Measurements from ENCODE around the gene OLFML1. TPM values are rescaled to one million over a fixed set of nuclear protein-coding genes. Genes with fewer than 3 reads are reported as not detected.

The OLFML1 gene
- total and polyA plus RNA-seq, 4 donors, result 4.2 to 34.9 (median 15.4) TPM

DNA sequence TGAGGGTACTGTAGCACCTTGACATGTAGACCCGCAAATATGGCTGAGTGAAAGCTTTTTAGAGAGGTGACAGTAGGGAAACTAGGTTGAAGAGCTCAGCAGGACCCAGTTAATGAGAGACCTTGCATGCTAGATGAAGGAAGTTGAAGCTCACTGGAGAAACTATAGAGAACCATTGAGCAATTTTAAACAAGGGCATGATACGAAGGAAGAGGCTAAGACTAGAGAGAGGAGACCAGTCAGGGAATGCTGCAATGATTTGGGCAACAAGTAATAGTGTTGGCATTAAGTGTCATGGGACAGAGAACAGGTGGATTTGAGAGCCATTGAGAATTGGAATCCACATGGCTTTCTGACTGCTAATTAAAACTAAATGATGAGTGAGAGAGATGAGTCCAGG lies 4.1 kb downstream of the OLFML1 start:
- H3K4me1 ChIP-seq (ENCODE audit: control insufficient read depth, insufficient read depth, low read length), result peaks cover 5% of the 10 kb centered on the region
- DNase-seq (ENCODE audit: low read depth in 4 of 6, low spot score in 6 of 6), result no peak
- no peak overlapping the region for H3K27ac ChIP-seq (ENCODE audit: low read depth, low read length)
- H3K27me3 ChIP-seq (ENCODE audit: control insufficient read depth, insufficient read depth, low read length), result no peaks in the 10 kb centered on the region
- WGBS (ENCODE audit: insufficient coverage), result 92% methylated on average over 2 of the region's 2 CpGs
- no peak overlapping the region for H3K4me3 ChIP-seq (ENCODE audit: low read depth, low read length)
- no peaks in the 10 kb centered on the region for H3K36me3 ChIP-seq (ENCODE audit: control insufficient read depth, insufficient read depth, low read length)
- no peaks in the 10 kb centered on the region for H3K9me3 ChIP-seq (ENCODE audit: control insufficient read depth, insufficient read depth, low read length)

DNA sequence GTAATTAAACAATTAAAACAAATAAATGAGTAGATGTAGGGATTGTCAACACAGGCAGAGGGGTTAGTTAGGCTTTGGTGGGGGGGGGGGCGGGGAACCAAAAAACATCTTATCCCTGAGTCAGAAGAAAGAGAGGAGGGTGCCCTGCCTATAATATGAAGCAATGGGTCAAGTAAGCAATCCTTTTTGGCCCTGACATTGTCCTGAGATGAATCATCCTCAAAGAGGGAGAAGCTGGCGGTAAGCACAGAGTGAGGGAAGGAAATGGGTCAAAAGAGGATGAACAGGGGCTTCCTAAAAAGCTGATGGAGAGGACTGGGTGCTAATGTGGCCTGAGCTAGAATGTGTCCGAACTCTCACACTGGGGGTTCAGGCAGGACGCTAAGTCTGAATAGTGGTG lies 4.7 kb downstream of the OLFML1 start:
- no peaks in the 10 kb centered on the region for H3K27me3 ChIP-seq (ENCODE audit: control insufficient read depth, insufficient read depth, low read length)
- peaks cover 5% of the 10 kb centered on the region for H3K4me1 ChIP-seq (ENCODE audit: control insufficient read depth, insufficient read depth, low read length)
- DNase-seq (ENCODE audit: low read depth in 4 of 6, low spot score in 6 of 6), result no peak
- no peaks in the 10 kb centered on the region for H3K36me3 ChIP-seq (ENCODE audit: control insufficient read depth, insufficient read depth, low read length)
- H3K4me3 ChIP-seq (ENCODE audit: low read depth, low read length), result no peak overlapping the region
- 100% methylated on average over 3 of the region's 4 CpGs for WGBS (ENCODE audit: insufficient coverage)
- H3K27ac ChIP-seq (ENCODE audit: low read depth, low read length), result no peak overlapping the region
- no peaks in the 10 kb centered on the region for H3K9me3 ChIP-seq (ENCODE audit: control insufficient read depth, insufficient read depth, low read length)

DNA sequence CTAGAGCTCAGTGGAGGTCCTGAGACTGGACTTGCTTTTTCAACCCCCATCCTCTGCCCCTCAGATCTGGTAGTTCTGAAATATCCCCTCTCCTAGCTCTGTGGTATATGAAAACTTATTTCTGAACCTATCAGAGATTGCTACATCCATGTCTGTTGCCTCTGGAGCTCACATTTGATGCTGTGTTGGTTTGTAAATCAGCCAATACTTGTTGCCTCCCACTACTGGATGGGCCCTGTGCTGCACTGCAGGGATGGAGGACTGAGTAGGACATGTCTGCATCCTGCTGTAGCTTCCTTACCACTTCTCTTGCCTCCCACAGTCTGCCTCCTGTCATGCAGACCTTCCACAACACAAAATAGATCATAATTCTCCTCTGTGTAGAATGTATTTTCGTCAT lies 5.2 kb downstream of the OLFML1 start:
- DNase-seq (ENCODE audit: low read depth in 4 of 6, low spot score in 6 of 6), result no peak
- Histone ChIP-seq H3K27me3 (ENCODE audit: control insufficient read depth, insufficient read depth, low read length) (no peaks in the 10 kb centered on the region), H3K4me1 (ENCODE audit: control insufficient read depth, insufficient read depth, low read length) (peaks cover 5% of the 10 kb centered on the region), H3K27ac (ENCODE audit: low read depth, low read length) (no peak overlapping the region), H3K4me3 (ENCODE audit: low read depth, low read length) (no peak overlapping the region), H3K9me3 (ENCODE audit: control insufficient read depth, insufficient read depth, low read length) (no peaks in the 10 kb centered on the region), H3K36me3 (ENCODE audit: control insufficient read depth, insufficient read depth, low read length) (no peaks in the 10 kb centered on the region)
- 100% methylated on average over 1 of the region's 1 CpG for WGBS (ENCODE audit: insufficient coverage)

DNA sequence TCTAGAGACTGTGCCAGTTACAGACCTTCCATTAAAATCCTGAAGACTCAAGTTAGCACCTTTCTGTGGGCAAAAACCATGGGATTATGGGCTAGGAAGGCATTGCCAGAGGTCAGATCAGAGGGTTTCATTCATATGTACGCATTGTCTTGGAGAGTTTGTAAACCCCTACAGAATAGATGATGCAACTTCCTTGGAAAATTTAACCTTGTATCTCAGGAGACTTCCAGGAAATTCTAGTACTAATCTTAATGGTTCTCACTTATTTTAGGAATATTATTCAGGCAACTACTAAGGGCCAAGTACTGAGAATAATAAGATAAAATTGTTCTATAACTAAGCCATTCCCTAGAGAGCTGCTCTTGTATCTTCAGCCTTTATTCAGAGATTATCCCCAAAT lies 6.9 kb downstream of the OLFML1 start:
- Histone ChIP-seq H3K9me3 (ENCODE audit: control insufficient read depth, insufficient read depth, low read length) (no peaks in the 10 kb centered on the region), H3K27ac (ENCODE audit: low read depth, low read length) (no peak overlapping the region), H3K4me3 (ENCODE audit: low read depth, low read length) (no peak overlapping the region), H3K27me3 (ENCODE audit: control insufficient read depth, insufficient read depth, low read length) (no peaks in the 10 kb centered on the region), H3K36me3 (ENCODE audit: control insufficient read depth, insufficient read depth, low read length) (no peaks in the 10 kb centered on the region), H3K4me1 (ENCODE audit: control insufficient read depth, insufficient read depth, low read length) (no peaks in the 10 kb centered on the region)
- no CpG with 5 or more reads among the region's 1 CpG for WGBS (ENCODE audit: insufficient coverage)
- no peak for DNase-seq (ENCODE audit: low read depth in 4 of 6, low spot score in 6 of 6)

DNA sequence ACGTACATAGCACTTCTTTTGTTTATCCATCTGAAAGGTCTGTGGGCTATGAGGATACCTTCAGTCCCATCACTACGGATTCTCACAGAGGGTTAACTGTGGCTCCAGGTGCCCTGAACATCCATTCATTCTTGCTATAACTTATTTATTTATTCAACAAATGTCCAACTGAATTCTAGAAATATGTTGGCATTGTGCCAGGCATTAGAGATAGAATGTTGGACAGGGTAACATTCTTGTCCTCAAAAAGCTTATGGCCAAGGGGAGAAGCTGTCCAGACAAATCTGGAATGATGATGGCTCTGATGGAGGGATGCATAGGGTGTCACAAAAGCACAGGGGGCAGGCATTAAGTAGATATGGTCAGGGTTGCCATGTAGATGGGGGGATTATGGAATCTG lies 8.4 kb downstream of the OLFML1 start:
- Histone ChIP-seq H3K27me3 (ENCODE audit: control insufficient read depth, insufficient read depth, low read length) (no peaks in the 10 kb centered on the region), H3K36me3 (ENCODE audit: control insufficient read depth, insufficient read depth, low read length) (no peaks in the 10 kb centered on the region), H3K4me1 (ENCODE audit: control insufficient read depth, insufficient read depth, low read length) (no peaks in the 10 kb centered on the region), H3K4me3 (ENCODE audit: low read depth, low read length) (no peak overlapping the region), H3K27ac (ENCODE audit: low read depth, low read length) (no peak overlapping the region), H3K9me3 (ENCODE audit: control insufficient read depth, insufficient read depth, low read length) (no peaks in the 10 kb centered on the region)
- no peak for DNase-seq (ENCODE audit: low read depth in 4 of 6, low spot score in 6 of 6)
- no CpG with 5 or more reads among the region's 2 CpGs for WGBS (ENCODE audit: insufficient coverage)

DNA sequence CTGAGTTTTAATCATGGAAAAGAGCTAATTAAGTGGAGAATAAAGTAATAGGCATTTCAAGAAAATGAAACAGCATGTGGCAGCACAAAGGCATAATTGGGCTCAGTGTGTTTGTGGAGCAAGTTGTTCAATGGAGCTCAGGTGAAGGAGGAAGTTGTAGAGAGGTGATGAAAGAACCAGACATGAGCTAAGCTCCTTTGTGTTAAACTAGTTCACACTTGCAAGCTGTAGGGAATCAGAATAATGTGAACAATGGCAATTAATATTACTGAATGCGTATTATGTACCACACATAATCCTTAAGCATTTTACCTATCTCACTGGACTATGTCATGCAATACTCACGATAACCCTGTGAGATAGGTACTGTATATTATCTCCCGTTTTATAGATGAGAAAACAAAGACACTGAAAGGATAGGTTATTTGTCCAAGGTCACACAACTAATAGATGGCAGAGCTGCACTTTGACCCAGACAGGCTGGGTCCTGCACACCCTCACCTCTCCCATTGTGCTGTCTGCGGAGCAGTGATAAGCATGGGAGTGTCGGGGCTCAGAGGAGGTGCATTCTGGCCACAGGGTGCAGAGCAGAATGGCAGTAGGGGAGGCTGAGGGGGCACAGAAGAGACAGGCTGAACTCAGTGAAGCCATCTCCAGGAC lies 8.9 kb downstream of the OLFML1 start:
- DNase-seq (ENCODE audit: low read depth in 4 of 6, low spot score in 6 of 6), result peak in 1 of 6 donors; percentile 41
- no peaks in the 10 kb centered on the region for H3K9me3 ChIP-seq (ENCODE audit: control insufficient read depth, insufficient read depth, low read length)
- H3K27ac ChIP-seq (ENCODE audit: low read depth, low read length), result no peak overlapping the region
- no peaks in the 10 kb centered on the region for H3K27me3 ChIP-seq (ENCODE audit: control insufficient read depth, insufficient read depth, low read length)
- 100% methylated on average over 2 of the region's 5 CpGs for WGBS (ENCODE audit: insufficient coverage)
- no peak overlapping the region for H3K4me3 ChIP-seq (ENCODE audit: low read depth, low read length)
- no peaks in the 10 kb centered on the region for H3K4me1 ChIP-seq (ENCODE audit: control insufficient read depth, insufficient read depth, low read length)
- no peaks in the 10 kb centered on the region for H3K36me3 ChIP-seq (ENCODE audit: control insufficient read depth, insufficient read depth, low read length)

DNA sequence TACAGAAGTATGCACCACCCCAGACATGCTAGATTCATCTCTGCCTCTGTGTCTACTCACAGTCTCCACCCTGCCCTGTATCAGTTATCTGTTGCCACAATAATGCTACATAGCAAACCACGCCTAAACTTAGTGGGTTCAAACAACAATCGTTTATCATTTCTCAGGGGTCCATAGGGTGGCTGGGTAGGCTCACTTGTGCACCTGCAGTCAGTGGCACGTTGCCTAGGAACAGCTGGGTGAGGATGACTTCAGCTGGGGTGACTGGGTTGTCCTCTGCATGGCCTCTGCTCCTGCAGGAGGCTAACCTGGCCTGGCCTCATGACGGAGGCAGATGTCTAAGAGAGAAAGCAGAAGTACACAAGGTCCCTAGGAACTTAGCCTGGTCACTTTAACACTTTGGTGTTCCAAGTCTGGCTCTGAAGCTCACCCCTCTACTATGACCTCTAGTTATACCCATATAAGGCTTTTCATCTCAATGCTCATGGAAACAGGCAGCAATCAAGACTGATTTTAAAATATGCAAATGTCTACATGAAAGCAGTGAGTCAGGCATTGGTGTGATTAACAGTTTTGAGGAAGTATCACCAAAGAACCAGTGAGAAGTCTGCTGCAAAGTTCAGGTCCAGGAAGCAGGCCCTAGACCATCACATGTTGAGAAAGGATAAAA lies 10.7 kb downstream of the OLFML1 start:
- WGBS (ENCODE audit: insufficient coverage), result 82% methylated on average over 3 of the region's 4 CpGs
- no peak overlapping the region for H3K27ac ChIP-seq (ENCODE audit: low read depth, low read length)
- no peaks in the 10 kb centered on the region for H3K9me3 ChIP-seq (ENCODE audit: control insufficient read depth, insufficient read depth, low read length)
- no peak for DNase-seq (ENCODE audit: low read depth in 4 of 6, low spot score in 6 of 6)
- no peak overlapping the region for H3K4me3 ChIP-seq (ENCODE audit: low read depth, low read length)
- H3K36me3 ChIP-seq (ENCODE audit: control insufficient read depth, insufficient read depth, low read length), result no peaks in the 10 kb centered on the region
- H3K4me1 ChIP-seq (ENCODE audit: control insufficient read depth, insufficient read depth, low read length), result peaks cover 7% of the 10 kb centered on the region
- H3K27me3 ChIP-seq (ENCODE audit: control insufficient read depth, insufficient read depth, low read length), result no peaks in the 10 kb centered on the region

DNA sequence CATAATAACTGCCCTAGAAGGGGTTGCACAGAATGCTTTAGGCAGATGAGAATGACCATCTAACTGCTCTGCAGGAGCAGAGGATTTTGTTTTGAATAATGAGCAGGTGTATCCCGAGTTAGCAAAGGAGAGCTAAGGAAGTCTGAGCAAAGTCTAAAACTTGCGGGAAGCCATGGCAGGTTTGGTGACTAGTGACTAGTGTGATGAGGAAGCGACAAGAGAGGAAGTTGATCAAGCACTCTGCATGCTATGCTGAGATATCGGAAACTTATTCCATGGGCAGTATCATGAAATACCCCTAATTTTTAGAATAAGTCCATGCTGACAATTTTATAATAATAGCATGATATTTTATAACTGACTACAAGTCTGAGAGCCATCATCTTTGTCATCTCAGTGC lies 12.9 kb downstream of the OLFML1 start:
- no peak for DNase-seq (ENCODE audit: low read depth in 4 of 6, low spot score in 6 of 6)
- 87% methylated on average over 2 of the region's 4 CpGs for WGBS (ENCODE audit: insufficient coverage)

DNA sequence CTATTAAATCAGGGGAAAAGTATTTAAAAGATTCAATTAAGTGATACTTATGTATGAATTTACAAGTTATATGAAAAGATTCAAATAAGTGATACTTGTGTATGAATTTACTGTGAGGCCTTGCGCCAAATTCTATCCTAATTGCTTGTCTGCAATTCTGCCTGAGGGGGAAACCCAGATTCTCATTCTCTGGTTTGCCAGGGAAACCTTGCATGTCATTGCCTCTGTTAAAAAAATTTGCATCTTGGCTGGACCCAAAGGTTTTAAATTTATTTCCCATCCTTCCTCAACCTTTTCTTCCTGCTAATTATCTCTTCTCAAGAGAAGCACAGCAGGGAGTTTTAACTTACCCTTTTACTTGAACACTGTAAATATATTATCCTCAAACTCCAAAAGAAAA lies 13.8 kb downstream of the OLFML1 start:
- H3K4me1 ChIP-seq (ENCODE audit: control insufficient read depth, insufficient read depth, low read length), result peaks cover 7% of the 10 kb centered on the region
- H3K36me3 ChIP-seq (ENCODE audit: control insufficient read depth, insufficient read depth, low read length), result no peaks in the 10 kb centered on the region
- no peaks in the 10 kb centered on the region for H3K27me3 ChIP-seq (ENCODE audit: control insufficient read depth, insufficient read depth, low read length)
- peak in 2 of 6 donors; percentile 69 to 84 for DNase-seq (ENCODE audit: low read depth in 4 of 6, low spot score in 6 of 6)
- H3K27ac ChIP-seq (ENCODE audit: low read depth, low read length), result no peak overlapping the region
- WGBS (ENCODE audit: insufficient coverage), result 27% methylated on average over 1 of the region's 1 CpG
- H3K9me3 ChIP-seq (ENCODE audit: control insufficient read depth, insufficient read depth, low read length), result no peaks in the 10 kb centered on the region
- H3K4me3 ChIP-seq (ENCODE audit: low read depth, low read length), result no peak overlapping the region

More for the DNA sequence above, 12.9 kb downstream of the OLFML1 start:
- H3K36me3 ChIP-seq (ENCODE audit: control insufficient read depth, insufficient read depth, low read length), result no peaks in the 10 kb centered on the region
- no peak overlapping the region for H3K27ac ChIP-seq (ENCODE audit: low read depth, low read length)
- H3K9me3 ChIP-seq (ENCODE audit: control insufficient read depth, insufficient read depth, low read length), result no peaks in the 10 kb centered on the region
- no peaks in the 10 kb centered on the region for H3K27me3 ChIP-seq (ENCODE audit: control insufficient read depth, insufficient read depth, low read length)
- H3K4me1 ChIP-seq (ENCODE audit: control insufficient read depth, insufficient read depth, low read length), result peaks cover 7% of the 10 kb centered on the region
- no peak overlapping the region for H3K4me3 ChIP-seq (ENCODE audit: low read depth, low read length)

DNA sequence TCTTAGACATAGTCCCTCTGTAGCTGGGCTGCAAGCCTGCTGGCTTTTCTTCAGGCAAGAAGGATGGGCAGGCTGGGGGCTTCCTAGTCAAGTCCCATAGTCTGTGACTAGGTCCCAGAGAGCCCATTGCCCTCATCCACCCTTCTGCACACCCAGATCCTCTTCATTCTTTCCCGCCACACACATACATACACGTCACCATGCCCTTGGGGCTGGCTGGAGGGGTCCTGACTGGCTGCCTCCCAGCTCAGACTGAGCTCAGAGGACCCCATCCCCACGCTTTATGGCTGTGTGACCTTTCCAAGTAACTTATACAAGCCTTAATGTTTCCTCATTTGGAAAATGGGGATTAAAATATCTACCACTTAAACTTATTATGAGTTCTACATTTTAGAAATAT lies 14.9 kb downstream of the OLFML1 start:
- DNase-seq (ENCODE audit: low read depth in 4 of 6, low spot score in 6 of 6), result no peak
- Histone ChIP-seq H3K9me3 (ENCODE audit: control insufficient read depth, insufficient read depth, low read length) (no peaks in the 10 kb centered on the region), H3K4me1 (ENCODE audit: control insufficient read depth, insufficient read depth, low read length) (peaks cover 7% of the 10 kb centered on the region), H3K27me3 (ENCODE audit: control insufficient read depth, insufficient read depth, low read length) (no peaks in the 10 kb centered on the region), H3K4me3 (ENCODE audit: low read depth, low read length) (no peak overlapping the region), H3K27ac (ENCODE audit: low read depth, low read length) (no peak overlapping the region), H3K36me3 (ENCODE audit: control insufficient read depth, insufficient read depth, low read length) (no peaks in the 10 kb centered on the region)
- WGBS (ENCODE audit: insufficient coverage), result 88% methylated on average over 2 of the region's 3 CpGs

All from spinal cord (tissue), 10 donors.